H9 (cell line): ENCODE measurements around the gene PITX1. TPM values are rescaled to one million over a fixed set of nuclear protein-coding genes. Genes with fewer than 3 reads are reported as not detected.

Experiments used
- DNase-seq: peaks from one replicate; pipeline ENCODE4 v3.0.0-alpha.2; 2017
- H2AFZ ChIP-seq: one replicate; pipeline ENCODE4 v1.6.1; 2013; ENCODE audit warnings: mild to moderate bottlenecking, low read length, control low read depth, moderate library complexity
- H2AK5ac ChIP-seq: 2 replicates; pipeline ENCODE4 v1.6.1; 2013; ENCODE audit warnings: low read length, control low read depth, mixed read lengths; ENCODE audit not compliant: insufficient read length
- H2BK120ac ChIP-seq: one replicate; pipeline ENCODE4 v1.6.1; 2013; ENCODE audit warnings: low read depth, mild to moderate bottlenecking, low read length, control low read depth, inconsistent platforms; ENCODE audit not compliant: poor library complexity, severe bottlenecking
- H2BK12ac ChIP-seq: 2 replicates; pipeline ENCODE4 v1.6.1; 2013; ENCODE audit warnings: low read length, control low read depth, mixed read lengths, low read depth; ENCODE audit not compliant: insufficient read length
- H2BK15ac ChIP-seq: 2 replicates; pipeline ENCODE4 v1.6.1; 2013; ENCODE audit warnings: low read depth, low read length, control low read depth
- H2BK20ac ChIP-seq: one replicate; pipeline ENCODE4 v1.6.1; 2013; ENCODE audit warnings: low read depth, mild to moderate bottlenecking, low read length, control low read depth, inconsistent platforms; ENCODE audit not compliant: poor library complexity, severe bottlenecking
- H2BK5ac ChIP-seq: 2 replicates; pipeline ENCODE4 v1.6.1; 2013; ENCODE audit warnings: low read length, control low read depth, mixed read lengths; ENCODE audit not compliant: insufficient read length
- H3K14ac ChIP-seq: 2 replicates; pipeline ENCODE4 v1.6.1; 2013; ENCODE audit warnings: low read length, control low read depth; ENCODE audit not compliant: insufficient read depth
- H3K18ac ChIP-seq: 2 replicates; pipeline ENCODE4 v1.6.1; 2013; ENCODE audit warnings: low read depth, mild to moderate bottlenecking, mixed read lengths, low read length, control low read depth; ENCODE audit not compliant: insufficient read length
- H3K23ac ChIP-seq: 2 replicates; pipeline ENCODE4 v1.6.1; 2013; ENCODE audit warnings: low read length, control low read depth, mixed read lengths, low read depth; ENCODE audit not compliant: insufficient read length
- H3K23me2 ChIP-seq: 2 replicates; pipeline ENCODE4 v1.6.1; 2013; ENCODE audit warnings: low read depth, mild to moderate bottlenecking, mixed read lengths, low read length, control low read depth; ENCODE audit not compliant: insufficient read length, poor library complexity, severe bottlenecking
- H3K27ac ChIP-seq: 2 replicates; pipeline ENCODE4 v1.5.1; 2013; ENCODE audit warnings: low read length, control low read depth, mixed read lengths, low read depth; ENCODE audit not compliant: insufficient read length
- H3K27me3 ChIP-seq: 2 replicates; pipeline ENCODE4 v1.6.1; 2013; ENCODE audit warnings: low read length, control low read depth, inconsistent platforms; ENCODE audit not compliant: insufficient read depth
- H3K4ac ChIP-seq: 2 replicates; pipeline ENCODE4 v1.6.1; 2013; ENCODE audit warnings: low read depth, mild to moderate bottlenecking, control low read depth, inconsistent platforms, low read length, moderate library complexity
- H3K4me1 ChIP-seq: 2 replicates; pipeline ENCODE4 v1.6.1; 2013; ENCODE audit warnings: low read length, control low read depth, inconsistent platforms; ENCODE audit not compliant: insufficient read depth
- H3K4me2 ChIP-seq: 2 replicates; pipeline ENCODE4 v1.6.1; 2013; ENCODE audit warnings: low read length, control low read depth, mixed read lengths; ENCODE audit not compliant: insufficient read length, insufficient read depth
- H3K56ac ChIP-seq: 2 replicates; pipeline ENCODE4 v1.6.1; 2013; ENCODE audit warnings: low read depth, mild to moderate bottlenecking, mixed read lengths, low read length, control low read depth; ENCODE audit not compliant: insufficient read length
- H3K79me1 ChIP-seq: 2 replicates; pipeline ENCODE4 v1.6.1; 2013; ENCODE audit warnings: low read depth, mild to moderate bottlenecking, moderate library complexity, low read length, control low read depth, inconsistent platforms; ENCODE audit not compliant: insufficient read depth, poor library complexity, severe bottlenecking
- H3K79me2 ChIP-seq: 2 replicates; pipeline ENCODE4 v1.6.1; 2013; ENCODE audit warnings: low read length, control low read depth, inconsistent platforms; ENCODE audit not compliant: insufficient read depth
- H3K9ac ChIP-seq: 2 replicates; pipeline ENCODE4 v1.6.1; 2013; ENCODE audit warnings: low read length, control low read depth, mixed read lengths; ENCODE audit not compliant: insufficient read length; ENCODE audit errors: extremely low read depth
- H3K9me3 ChIP-seq: one replicate; pipeline ENCODE4 v1.6.1; 2013; ENCODE audit warnings: low read depth, low read length, inconsistent platforms; ENCODE audit not compliant: control insufficient read depth
- H3T11ph ChIP-seq: one replicate; pipeline ENCODE4 v1.6.1; 2013; ENCODE audit warnings: mild to moderate bottlenecking, low read length, control low read depth, inconsistent platforms
- H4K20me1 ChIP-seq: one replicate; pipeline ENCODE4 v1.6.1; 2013; ENCODE audit not compliant: control insufficient read depth, insufficient read length, insufficient read depth
- H4K5ac ChIP-seq: 2 replicates; pipeline ENCODE4 v1.6.1; 2013; ENCODE audit warnings: low read depth, mild to moderate bottlenecking, mixed read lengths, low read length, control low read depth; ENCODE audit not compliant: insufficient read length
- H4K8ac ChIP-seq: replicated peaks from 2 replicates; pipeline ENCODE4 v1.6.1; 2013; ENCODE audit warnings: low read length, control low read depth, mixed read lengths, low read depth; ENCODE audit not compliant: insufficient read length
- H4K91ac ChIP-seq: 2 replicates; pipeline ENCODE4 v1.6.1; 2013; ENCODE audit warnings: low read depth, mild to moderate bottlenecking, moderate library complexity, mixed read lengths, low read length, control low read depth; ENCODE audit not compliant: insufficient read length
- H3K27ac Mint-ChIP-seq, 3 experiments: 2 replicates in 2 of 3; 3 replicates in 1 of 3; pipeline ENCODE4 v1.8.0; 2020 to 2021; ENCODE audit warnings: mixed read lengths in 3 of 3, mild to moderate bottlenecking in 1 of 3, moderate library complexity in 1 of 3
- H3K27me3 Mint-ChIP-seq: 2 replicates; pipeline ENCODE4 v1.8.0; 2021; ENCODE audit warnings: low read depth, mild to moderate bottlenecking, moderate library complexity, mixed read lengths
- H3K36me3 Mint-ChIP-seq, 3 experiments: 2 replicates in 2 of 3; 3 replicates in 1 of 3; pipeline ENCODE4 v1.8.0; 2020 to 2021; ENCODE audit warnings: low read depth in 3 of 3, mixed read lengths in 3 of 3; ENCODE audit not compliant: insufficient read depth in 1 of 3
- H3K4me1 Mint-ChIP-seq, 2 experiments: 2 replicates each; pipeline ENCODE4 v1.8.0; 2020; ENCODE audit warnings: mixed read lengths in 2 of 2
- H3K4me3 Mint-ChIP-seq, 2 experiments: 2 replicates in 1 of 2; 3 replicates in 1 of 2; pipeline ENCODE4 v1.8.0; 2020 to 2021; ENCODE audit warnings: mild to moderate bottlenecking in 2 of 2, mixed read lengths in 2 of 2, moderate library complexity in 1 of 2
- H3K9me3 Mint-ChIP-seq, 2 experiments: 2 replicates in 1 of 2; 3 replicates in 1 of 2; pipeline ENCODE4 v1.8.0; 2020; ENCODE audit warnings: mild to moderate bottlenecking in 2 of 2, mixed read lengths in 2 of 2, moderate library complexity in 1 of 2
- WGBS: extraction: QIAGEN DNeasy Blood & Tissue Kit; methylation state at CpG from one replicate; pipeline ENCODE4 v1.1.7; 2013; ENCODE audit warnings: missing lambda C conversion rate, low lambda C conversion rate, mixed read lengths; ENCODE audit not compliant: insufficient read length; ENCODE audit errors: extremely low coverage; 5-methylcytosine and 5-hydroxymethylcytosine counted together
- total RNA-seq: library from RNA; stranded (reverse); gene quantifications from 2 replicates; pipeline ENCODE4 v1.2.1, GENCODE V29; 2021
- TF ChIP-seq, protein P1 (sequence below): fragments of 200-600 bp; sonication (generic); conservative IDR thresholded peaks from 3 replicates; pipeline ENCODE4 v1.8.0; 2021; ENCODE audit warnings: antibody characterized with exemption, mild to moderate bottlenecking

PITX1 gene
- total RNA-seq, 1 experiment from 2014 or later, result not detected

DNA sequence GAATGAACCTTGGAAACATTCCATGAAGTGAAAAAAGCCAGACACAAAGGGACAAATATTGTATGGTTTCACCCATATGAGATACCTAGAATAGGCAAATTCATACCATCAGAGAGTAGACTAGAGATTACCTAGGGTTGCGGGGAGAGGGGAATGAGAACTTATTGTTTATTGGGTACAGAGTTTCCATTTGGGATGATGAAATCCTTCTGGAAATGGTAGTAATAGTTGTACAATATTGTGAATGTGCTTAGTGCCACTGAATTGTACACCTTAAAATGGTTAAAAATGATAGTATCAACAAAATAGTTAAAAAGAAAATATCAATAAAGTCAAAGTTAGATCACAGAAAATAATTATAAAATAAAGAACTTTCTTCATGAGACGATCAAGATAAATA is 40.9 kb downstream of the PITX1 start:
- no peak overlapping the region for H3K4me3 Mint-ChIP-seq
- Histone ChIP-seq H3K23me2 (no peaks in the 10 kb centered on the region), H3K18ac (no peak overlapping the region), H3K56ac (no peak overlapping the region), H4K8ac (no peak overlapping the region), H2BK12ac (no peak overlapping the region), H3K27ac (no peak overlapping the region), H2BK5ac (no peak overlapping the region), H3K27me3 (no peaks in the 10 kb centered on the region), H3K9ac (no peak overlapping the region), H3K79me1 (no peaks in the 10 kb centered on the region), H2BK15ac (no peak overlapping the region), H3T11ph (no peak overlapping the region), H4K20me1 (no peaks in the 10 kb centered on the region), H3K9me3 (no peaks in the 10 kb centered on the region), H2BK20ac (no peak overlapping the region), H3K4me1 (peaks cover 6% of the 10 kb centered on the region), H2AK5ac (no peak overlapping the region), H3K4me2 (no peak overlapping the region), H4K91ac (no peak overlapping the region), H3K23ac (no peak overlapping the region), H2AFZ (no peak overlapping the region), H3K4ac (no peak overlapping the region), H3K14ac (no peak overlapping the region), H4K5ac (no peak overlapping the region), H2BK120ac (no peak overlapping the region), H3K79me2 (no peaks in the 10 kb centered on the region)
- H3K9me3 Mint-ChIP-seq, result peaks cover 6 to 10% of the 10 kb centered on the region in 2 experiments; a peak in 4 of 5 replicates
- TF ChIP-seq, protein P1, sequence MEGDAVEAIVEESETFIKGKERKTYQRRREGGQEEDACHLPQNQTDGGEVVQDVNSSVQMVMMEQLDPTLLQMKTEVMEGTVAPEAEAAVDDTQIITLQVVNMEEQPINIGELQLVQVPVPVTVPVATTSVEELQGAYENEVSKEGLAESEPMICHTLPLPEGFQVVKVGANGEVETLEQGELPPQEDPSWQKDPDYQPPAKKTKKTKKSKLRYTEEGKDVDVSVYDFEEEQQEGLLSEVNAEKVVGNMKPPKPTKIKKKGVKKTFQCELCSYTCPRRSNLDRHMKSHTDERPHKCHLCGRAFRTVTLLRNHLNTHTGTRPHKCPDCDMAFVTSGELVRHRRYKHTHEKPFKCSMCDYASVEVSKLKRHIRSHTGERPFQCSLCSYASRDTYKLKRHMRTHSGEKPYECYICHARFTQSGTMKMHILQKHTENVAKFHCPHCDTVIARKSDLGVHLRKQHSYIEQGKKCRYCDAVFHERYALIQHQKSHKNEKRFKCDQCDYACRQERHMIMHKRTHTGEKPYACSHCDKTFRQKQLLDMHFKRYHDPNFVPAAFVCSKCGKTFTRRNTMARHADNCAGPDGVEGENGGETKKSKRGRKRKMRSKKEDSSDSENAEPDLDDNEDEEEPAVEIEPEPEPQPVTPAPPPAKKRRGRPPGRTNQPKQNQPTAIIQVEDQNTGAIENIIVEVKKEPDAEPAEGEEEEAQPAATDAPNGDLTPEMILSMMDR, result no peak
- peaks cover 0 to 8% (median 2%) of the 10 kb centered on the region in 3 experiments; a peak in 1 of 7 replicates for H3K36me3 Mint-ChIP-seq
- H3K4me1 Mint-ChIP-seq, result peaks cover 20 to 23% of the 10 kb centered on the region in 2 experiments
- no CpG with 5 or more reads among the region's 2 CpGs for WGBS
- H3K27ac Mint-ChIP-seq, result no peak overlapping the region
- no peak for DNase-seq
- peaks cover 17% of the 10 kb centered on the region for H3K27me3 Mint-ChIP-seq
